Cortex of kidney (tissue), 1 donor: ENCODE measurements around the gene VILL.
"Not testable (repeated sequence)": the region's sequence is repeated elsewhere in the genome, so short reads cannot be mapped to it uniquely, and the experiment has no call there.

Experiments used
- DNase-seq: peaks from one replicate; lab custom pipeline; 2025; lab: John Stamatoyannopoulos, UW

VILL gene

DNA sequence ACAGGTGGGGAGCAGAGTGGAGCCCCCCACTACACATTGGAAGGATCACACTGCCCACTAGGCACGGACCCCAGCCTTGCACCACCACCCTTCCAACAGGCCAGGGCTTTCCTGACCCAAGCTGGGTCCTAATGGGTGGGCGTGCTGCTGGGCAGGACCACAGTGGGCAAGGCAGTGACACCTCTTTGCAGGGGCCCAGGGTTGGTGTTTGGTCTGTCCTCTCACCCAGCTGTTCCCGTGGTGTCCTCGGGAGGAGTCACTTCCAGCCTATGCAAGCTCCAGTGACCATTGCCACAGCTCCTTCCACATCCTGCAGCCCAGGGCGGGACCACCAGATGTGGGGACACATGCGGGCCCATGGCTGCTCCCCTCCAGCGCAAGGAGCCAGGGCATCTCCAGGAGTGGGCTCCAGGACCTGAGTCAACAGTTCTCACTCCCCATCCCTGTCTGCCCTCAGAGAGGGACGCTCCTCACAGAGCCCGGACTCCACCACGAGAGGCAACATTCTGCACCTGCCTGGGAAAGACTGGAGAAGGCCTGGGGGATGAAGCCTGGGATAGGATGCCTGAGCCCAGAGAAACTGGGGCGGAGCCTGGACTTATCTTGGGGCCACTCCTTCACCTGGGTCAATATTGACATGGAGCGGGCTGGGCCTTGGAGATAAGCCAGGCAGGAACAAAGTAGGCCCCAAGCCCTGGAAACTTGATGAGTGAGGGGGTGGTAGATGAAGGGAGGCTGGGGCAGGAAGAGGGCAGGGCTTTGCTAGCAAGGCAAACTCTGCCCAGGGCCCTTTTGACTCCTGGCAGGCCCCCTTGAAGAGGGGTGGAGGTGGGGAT, 3.9 kb upstream of the VILL start:
- no peak for DNase-seq

DNA sequence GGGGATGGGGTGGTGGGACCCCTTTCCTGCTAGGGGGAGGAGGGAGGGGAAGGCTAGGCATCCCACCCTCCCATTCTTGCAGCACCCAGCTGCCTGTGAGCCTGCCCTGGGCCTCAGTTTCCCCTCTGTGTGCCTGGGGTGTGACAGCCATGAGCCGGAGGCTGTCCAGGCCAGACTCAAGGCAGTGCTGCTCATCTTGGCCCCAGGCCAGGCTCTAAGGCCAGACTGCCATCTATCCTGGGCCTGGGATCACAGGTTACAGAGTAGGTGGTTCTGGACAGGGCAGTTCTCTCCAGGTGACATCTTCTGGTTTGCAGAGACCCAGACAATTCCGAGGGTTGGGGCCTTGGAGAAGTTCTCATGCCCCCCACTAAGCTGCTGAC, 3.3 kb upstream of the VILL start:
- DNase-seq = no peak

DNA sequence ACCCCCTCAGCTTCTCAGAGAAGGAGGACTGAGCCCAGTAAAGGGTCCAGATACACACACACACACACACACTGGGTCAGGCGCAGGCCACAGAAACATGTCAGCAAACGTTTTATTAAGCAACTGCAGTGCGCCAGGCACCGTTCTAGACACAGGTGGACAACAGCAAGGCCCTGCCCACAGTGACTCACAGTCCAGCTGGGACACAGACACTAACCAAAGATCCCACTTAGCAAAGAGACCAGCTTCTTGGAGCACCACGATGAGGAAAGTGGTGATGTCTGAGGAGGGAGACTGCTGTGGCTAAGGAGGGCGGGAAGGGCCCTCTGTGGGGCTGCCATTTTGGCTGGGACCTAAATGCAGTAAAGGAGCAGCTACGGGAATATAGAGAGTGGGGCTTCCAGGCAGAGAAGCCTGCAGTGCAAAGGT, 2.8 kb upstream of the VILL start:
- DNase-seq = no peak

DNA sequence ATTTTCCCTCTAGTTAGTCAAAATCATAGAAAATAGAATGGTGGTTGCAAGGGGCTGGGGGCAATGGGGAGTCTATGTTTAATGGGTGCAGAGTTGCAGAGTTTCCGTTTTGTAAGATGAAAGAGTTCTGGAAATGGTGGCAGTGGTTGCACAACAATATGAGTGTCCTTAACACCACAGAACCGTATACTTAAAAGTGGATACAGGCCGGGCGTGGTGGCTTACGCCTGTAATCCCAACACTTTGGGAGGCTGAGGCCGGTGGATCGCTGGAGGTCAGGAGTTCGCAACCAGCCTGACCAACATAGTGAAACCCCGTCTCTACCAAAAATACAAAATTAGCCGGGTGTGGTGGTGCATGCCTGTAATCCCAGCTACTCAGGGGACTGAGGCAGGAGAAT, 2.2 kb upstream of the VILL start:
- DNase-seq = not testable (repeated sequence)

DNA sequence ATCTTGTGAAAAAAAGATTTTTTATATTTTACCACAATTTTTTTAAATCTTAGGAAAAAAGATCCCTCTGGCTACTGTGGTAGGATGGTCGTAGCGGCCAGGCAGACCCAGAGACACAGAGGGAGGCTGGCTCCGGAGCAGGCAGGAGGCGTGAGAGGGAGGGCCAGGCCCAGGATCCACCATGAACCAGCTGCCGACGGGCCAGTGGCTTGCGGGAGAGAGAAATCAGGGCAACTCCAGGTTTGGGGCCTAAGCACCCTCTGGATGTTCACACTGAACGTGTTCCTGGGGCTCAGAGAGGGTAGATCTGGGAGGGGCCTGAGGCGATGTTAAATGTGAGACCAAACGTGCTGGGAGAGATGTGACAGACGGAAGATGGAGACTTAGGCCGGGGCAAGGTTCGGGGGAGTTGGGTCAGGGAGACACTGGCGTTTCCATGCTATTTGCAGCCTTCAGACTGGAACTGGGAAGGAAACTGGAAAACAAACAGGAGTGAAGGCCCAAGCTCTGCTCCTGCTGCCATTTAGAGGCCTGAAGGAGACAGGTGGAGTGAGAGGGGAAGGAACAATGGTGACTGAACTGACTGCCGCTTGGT, 1.6 kb upstream of the VILL start:
- no peak for DNase-seq

DNA sequence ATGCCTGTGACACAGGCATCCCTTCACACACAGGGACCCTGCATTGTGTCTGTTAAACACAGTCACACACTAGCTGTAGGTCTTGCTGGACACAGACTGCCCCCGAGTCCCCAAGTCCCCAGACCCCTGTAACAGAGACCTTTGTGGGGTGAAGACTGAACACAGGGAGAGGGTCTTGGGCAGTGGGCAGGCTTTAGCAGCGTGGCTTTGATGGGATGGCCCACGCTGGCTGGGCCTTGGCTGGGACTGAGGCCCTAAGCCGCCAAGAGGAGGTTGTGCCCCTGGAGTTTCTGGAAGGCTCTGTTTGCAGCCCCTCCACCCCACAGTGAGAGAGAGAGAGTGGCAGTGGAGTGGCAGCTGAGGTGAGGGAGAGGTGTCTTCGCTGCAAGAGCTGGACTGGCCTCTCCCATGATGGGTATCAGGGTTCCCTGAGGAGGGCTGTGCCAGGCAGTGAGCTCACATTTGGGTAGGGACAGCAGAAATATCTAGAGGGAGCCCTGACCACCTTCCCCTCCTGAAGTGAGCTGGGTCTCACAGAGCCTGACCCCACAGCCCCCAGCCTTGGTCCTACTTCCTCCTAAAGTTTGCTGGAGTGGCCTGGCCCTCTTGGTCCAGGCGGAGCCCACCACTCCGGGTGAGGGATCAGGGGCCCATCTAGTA, 635 bp upstream of the VILL start:
- DNase-seq = no peak

DNA sequence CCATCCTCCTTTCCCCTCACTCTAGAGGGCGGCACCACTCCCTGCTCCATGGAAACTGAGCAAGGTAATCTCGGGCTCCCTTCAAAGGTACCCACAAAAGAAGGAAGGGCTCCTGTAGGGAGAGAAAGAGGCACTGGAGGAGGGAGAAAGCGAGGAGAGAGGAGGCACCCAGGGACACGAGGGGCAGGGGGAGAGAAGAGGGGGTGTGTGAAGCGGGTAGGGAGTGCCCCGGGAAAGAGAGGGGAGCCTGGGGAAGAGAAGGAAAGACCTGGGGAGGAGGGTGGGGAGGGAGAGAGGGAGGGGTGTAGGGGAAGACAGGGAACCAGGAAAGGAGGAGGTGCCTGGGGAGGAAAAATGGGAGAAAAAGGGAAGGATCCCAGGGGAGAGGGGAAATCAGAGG, 523 bp downstream of the VILL start:
- DNase-seq = no peak

DNA sequence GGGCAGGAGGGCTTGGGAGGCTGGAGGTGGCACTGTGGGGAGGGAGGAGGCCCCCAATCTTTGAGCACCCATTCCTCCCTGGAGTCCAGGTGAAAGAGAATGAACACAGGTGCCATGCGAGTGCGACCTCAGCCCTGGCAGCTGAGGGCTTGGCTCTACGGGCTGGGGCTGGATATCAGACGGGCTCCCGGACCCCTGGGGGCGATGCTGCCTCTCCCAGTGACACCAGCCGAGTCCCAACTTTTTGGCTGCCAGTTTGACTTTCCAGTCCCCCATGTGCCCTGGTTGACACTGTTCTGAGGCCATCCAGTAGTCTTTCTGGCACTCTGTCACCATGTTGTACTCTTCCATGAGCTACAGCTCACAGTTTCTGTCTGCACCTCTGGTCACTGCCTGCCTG, 1.2 kb downstream of the VILL start:
- DNase-seq = no peak

DNA sequence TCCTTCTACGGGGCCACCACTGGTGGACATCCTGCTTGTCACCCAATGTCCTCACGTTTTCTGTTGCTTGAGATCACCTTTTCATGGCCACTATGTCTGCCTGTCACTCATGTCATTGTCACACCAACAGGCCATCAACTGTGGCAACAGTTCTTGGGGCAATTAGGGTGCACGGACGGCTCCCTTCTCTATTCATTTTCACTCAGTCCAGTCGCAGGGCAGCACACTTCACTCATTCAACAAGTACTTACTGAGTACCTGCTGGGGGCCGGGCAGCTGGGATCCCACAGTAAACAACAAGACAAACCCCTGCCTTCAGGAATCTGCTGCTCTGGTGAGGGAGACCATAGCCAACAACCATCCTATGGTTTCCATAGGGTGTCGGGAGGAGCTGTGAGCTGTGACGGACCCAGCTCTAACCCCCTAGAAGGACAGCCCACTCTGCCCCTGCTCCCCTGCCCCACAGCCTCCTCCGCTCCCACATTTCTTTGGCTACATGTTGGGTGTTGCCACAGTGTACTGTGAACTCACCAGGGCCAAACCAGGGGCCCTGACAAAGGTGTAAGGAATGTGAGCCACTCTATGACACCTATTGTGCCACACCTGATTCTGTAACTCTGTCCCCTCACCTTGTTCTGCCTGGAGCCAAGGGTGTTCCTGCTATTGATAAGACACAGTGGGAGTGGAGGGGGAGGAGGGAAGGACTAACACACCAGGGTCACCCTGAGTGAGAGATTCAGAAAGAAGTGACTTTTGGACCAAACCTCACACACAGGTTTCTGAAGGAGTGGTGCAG, 1.9 kb downstream of the VILL start:
- no peak for DNase-seq

DNA sequence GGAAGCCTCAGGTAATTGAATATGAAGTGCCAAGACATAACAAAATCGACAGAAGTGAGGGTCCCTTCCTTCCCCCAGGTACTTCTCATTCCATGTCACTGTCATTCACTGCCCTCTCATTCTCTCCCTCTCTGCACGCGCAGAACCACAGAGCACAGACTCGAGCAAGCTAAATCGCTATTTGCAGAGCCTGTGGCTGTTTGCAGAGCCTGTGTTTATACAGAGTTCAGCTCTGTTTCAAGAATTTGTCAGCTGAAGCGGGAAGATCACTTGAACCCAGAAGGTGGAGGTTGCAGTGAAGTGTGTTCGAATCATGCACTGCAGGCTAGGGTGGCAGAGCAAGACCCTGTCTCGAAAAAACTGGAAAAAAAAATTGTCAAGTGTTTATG, 2.5 kb downstream of the VILL start:
- no peak for DNase-seq

DNA sequence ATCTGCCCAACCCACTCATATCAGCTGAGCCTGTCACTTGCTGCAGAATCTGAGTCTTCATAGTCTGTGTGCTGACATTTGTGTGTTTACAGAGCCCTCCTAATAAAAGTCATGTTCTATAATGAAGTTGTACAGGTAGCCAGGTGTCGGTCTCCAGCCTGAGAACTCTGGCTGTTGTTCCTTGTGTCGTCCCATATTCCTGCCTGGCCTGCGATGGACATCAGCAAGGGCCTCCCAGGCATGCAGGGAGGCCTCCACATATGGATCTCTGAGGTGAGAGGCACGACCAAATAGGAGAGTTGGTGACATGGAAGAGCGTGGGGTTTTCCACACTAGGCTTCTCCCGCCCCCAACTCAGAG, 2.9 kb downstream of the VILL start:
- DNase-seq = no peak

DNA sequence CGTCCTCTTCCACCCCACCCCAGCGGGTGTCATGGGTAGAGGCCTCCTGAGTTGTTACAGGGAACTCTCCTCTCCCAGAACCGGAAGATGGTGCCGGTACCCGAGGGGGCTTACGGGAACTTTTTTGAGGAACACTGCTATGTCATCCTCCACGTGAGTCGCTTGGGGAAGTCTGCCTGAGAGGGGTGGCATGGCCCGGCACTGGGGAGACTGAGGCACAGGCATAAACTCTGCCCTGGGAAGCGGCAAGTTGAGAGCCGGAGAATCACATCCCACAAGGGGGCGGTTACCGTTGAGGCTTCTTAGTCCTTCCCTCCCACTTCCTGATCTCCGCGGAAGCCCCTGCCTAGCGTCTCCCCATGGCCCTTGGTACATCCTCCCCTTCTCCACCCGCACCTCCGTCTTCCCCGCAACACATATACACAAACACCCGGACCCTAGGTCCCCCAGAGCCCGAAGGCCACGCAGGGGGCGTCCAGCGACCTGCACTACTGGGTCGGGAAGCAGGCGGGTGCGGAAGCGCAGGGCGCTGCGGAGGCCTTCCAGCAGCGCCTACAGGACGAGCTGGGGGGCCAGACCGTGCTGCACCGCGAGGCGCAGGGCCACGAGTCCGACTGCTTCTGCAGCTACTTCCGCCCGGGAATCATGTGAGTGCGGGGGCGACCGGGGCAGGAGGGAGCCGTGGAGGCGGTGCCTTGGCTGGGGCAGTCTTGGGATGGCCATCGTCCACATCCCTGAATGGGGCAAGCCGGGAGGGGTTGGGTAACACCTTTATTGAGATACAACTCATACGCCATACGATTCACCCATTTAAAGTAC, 3.4 kb downstream of the VILL start:
- DNase-seq = no peak

DNA sequence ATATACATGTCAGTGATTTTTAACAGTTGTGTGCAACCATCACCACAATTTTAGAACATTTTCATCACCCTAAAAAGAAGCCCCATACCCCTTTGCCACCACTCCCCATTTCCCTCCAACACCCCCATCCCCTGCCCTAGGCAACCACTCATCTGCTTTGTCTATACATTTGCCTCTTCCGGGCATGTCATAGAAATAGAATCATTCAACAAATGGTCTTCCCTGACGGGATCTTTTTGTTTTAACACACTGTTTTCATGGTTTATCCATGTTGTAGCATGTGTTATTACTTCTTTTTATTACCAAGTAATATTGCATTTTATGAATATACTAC, 4.0 kb downstream of the VILL start:
- DNase-seq = no peak

DNA sequence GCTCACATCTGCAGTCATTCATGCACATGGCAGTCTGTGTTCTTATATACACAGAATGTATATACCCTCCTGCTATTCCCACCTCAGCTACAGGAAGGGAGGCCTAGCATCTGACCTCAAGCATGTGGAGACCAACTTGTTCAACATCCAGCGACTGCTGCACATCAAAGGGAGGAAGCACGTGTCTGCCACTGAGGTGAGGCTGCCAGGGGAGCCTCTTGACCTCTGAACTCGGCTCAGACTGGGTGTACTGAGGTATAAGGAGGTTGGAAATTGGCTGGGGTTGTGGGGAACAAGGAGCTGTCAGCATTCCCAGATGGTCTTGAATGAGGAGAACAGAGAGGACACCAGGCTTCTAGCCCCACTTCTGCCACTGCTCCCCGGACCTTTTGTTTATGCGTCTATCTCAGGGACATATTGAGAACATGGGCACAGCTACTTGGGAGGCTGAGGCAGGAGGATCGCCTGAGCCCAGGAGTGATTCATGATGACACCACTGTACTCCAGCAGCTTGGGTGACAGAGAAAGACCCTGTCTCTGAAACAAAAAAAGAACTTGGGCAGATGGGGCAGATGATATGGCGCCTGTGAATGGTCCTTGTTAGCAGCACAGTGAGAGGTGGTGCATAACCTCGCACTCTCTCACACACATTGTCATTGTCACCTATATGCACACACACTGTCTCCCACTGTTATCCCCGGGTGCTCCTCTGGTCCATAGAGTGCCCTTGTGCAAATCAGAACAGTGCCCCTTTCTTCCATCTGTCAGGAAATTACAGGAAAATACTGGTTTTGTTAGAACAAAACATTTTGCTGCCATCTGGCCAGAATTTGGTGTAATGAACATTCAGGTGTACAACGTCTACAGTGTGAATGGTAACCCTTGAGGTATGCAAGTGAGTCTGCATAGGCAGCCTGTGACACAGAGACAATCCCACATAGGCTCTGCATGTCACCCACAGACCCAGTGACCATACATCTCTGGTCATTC, 5.4 kb downstream of the VILL start:
- DNase-seq = no peak

DNA sequence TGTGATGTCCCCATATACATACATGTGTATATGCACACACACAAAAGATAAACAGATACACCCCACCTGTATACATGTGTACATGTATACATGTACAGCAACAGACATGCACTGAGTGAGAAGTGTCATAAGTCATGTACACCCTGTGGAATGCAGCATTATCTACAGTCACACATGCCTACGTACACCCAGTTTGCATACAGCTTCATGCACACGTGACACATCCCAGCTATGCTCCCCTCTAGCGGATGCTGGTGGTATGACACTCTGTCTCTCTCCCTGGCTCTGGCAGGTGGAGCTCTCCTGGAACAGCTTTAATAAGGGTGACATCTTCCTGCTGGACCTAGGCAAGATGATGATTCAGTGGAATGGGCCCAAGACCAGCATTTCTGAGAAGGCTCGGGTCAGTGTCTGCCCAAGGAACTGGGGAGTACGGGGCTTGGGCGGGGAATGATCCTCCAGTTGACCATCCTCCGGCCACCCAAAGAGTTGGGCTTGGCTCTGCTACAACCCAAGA, 6.3 kb downstream of the VILL start:
- no peak for DNase-seq

DNA sequence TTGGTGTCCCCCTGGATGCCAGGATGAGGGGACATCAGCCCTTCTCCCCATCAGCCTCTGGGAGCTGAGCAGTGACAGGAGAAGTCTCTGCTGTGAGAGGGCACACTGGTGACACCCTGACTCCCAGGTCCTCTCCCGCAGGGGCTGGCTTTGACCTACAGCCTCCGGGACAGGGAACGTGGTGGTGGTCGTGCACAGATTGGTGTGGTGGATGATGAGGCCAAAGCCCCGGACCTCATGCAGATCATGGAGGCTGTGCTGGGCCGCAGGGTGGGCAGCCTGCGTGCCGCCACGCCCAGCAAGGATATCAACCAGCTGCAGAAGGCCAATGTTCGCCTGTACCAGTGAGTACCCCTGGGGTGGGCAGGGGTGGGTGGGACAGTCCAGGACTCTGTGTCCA, 6.8 kb downstream of the VILL start:
- no peak for DNase-seq

DNA sequence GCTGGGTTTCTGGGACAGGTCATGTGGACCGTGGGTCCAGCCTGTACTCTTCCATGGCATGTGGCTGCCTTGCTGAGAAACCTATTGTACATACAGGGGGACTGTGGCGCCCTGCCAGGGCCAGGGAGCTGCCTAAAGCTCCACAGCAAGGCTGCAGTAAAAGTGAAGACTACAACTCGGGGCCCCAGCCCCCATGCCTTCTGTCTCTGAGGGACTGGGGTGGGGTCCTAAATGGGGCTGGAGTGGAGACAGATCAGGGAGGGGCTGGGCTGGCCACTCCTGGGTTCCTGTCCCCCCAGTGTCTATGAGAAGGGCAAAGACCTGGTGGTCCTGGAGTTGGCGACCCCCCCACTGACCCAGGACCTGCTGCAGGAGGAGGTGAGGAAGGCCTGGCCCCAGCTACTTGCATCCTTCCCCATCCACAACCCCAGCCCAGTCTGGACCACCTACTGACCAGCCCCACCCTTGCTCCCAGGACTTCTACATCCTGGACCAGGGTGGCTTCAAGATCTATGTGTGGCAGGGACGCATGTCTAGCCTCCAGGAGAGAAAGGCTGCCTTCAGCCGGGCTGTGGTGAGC, 7.3 kb downstream of the VILL start:
- no peak for DNase-seq

DNA sequence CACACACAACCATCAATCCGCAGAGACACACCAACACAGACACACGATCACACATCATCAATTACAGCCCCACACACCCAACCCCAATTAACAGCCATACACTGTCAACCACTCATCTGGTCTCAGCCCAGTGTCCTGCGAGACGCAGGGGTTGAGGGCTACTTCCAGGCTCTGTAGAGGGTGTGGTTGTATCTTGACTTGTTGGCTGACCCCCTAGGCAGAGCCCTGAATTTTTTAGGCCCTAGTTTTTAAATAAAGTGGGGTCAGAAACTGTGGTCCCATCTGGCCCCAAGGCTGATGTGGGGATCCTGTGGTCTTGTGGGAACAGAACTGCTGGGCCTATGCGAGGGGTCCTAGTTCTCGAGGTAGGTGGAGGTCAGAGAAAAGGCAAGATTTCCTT, 9.2 kb downstream of the VILL start:
- no peak for DNase-seq

DNA sequence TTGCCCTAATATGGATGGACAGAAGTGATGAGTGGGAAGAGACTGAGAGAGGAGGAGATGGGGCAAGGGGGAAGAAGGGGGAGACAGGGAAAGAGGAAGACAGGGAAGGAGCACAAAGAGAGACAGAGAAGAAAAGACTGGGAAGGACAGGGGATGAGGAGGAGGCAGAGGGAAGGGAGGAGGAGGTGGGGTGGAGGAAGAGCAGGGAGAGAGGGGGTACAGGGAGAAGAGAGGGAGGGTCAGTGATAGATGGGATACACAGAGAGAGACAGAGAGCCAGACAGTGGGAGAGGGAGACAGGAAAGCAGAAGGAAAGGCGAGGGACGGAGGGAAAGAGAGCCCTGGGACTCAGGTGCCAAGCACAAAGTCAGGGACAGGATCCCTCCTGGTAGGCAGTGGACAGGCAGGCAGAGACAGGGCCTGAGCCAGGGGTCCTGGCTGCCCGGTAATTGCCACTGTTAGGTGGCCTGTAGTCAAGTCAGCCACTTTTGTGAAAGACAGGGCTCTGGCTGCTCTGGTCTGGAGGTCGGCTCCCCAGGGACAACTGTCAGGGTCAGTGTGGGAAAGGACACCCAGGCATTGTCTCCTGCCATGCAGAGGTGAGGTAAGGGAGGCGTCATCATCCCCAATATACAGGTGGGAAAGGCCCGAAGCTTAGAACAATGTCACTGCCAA, 9.8 kb downstream of the VILL start:
- no peak for DNase-seq
